Small intestine (tissue), 7 donors: ENCODE data around the gene C19orf25. TPM values are rescaled to one million over a fixed set of nuclear protein-coding genes. Genes with fewer than 3 reads are reported as not detected.
"Not testable (repeated sequence)": the region's sequence is repeated elsewhere in the genome, so short reads cannot be mapped to it uniquely, and the experiment has no call there.

ENCODE experiments used
- DNase-seq, 2 donors: peaks; one replicate each; pipeline versions ENCODE4 v3.0.0 to v3.0.0-alpha.2; 2013
- FAIRE-seq: peaks from 2 replicates; lab custom pipeline; 2012; peaks lifted over from hg19 to GRCh38; lab: Jason Lieb, UNC
- H3K27ac ChIP-seq, 3 donors: one replicate each; pipeline ENCODE4 v1.5.1; 2013; ENCODE audit warnings: low read length in 2 of 3, mild to moderate bottlenecking in 2 of 3, control low read depth in 1 of 3, inconsistent platforms in 1 of 3, low read depth in 1 of 3, moderate library complexity in 1 of 3
- H3K27me3 ChIP-seq, 3 donors: one replicate each; pipeline ENCODE4 v1.6.1; 2013; ENCODE audit warnings: low read length in 3 of 3, inconsistent platforms in 1 of 3; ENCODE audit not compliant: control insufficient read depth in 3 of 3, insufficient read depth in 3 of 3
- H3K36me3 ChIP-seq, 3 donors: one replicate each; pipeline ENCODE4 v1.6.1; 2013; ENCODE audit warnings: low read length in 3 of 3, inconsistent platforms in 1 of 3, low read depth in 1 of 3, mild to moderate bottlenecking in 1 of 3, moderate library complexity in 1 of 3; ENCODE audit not compliant: control insufficient read depth in 3 of 3, insufficient read depth in 2 of 3
- H3K4me1 ChIP-seq, 3 donors: one replicate each; pipeline ENCODE4 v1.6.1; 2013; ENCODE audit warnings: low read length in 2 of 3, inconsistent platforms in 1 of 3, low read depth in 1 of 3, mild to moderate bottlenecking in 1 of 3, moderate library complexity in 1 of 3; ENCODE audit not compliant: control insufficient read depth in 3 of 3, insufficient read depth in 2 of 3
- H3K4me3 ChIP-seq, 3 donors: one replicate each; pipeline ENCODE4 v1.5.1; 2013; ENCODE audit warnings: low read length in 3 of 3, control low read depth in 1 of 3, inconsistent platforms in 1 of 3, low read depth in 1 of 3, mild to moderate bottlenecking in 1 of 3, moderate library complexity in 1 of 3
- H3K9me3 ChIP-seq, 2 donors: one replicate each; pipeline ENCODE4 v1.6.1; 2013; ENCODE audit warnings: low read depth in 1 of 2, low read length in 1 of 2; ENCODE audit not compliant: control insufficient read depth in 2 of 2, insufficient read depth in 1 of 2
- WGBS, 3 donors: extraction: QIAGEN DNeasy Blood & Tissue Kit; methylation state at CpG; one replicate each; pipeline ENCODE4 v1.1.7; 2013; 5-methylcytosine and 5-hydroxymethylcytosine counted together
- polyA plus RNA-seq, 4 donors: library from polyadenylated mRNA; stranded (reverse) in 3 of 4; unstranded in 1 of 4; fragments of 200-250 nt in 3 of 4; fragments of 120-200 nt in 1 of 4; gene quantifications; one replicate each; pipeline versions ENCODE4 v1.2.1 to v1.2.3, GENCODE V29; 2013
- donor health status: healthy with polysubstance abuse.
- donor health status: control.
- donor health status: control.
- donor health status: Bipolar disorder and iron deficiency.
- donor health status: healthy.

C19orf25 gene
- polyA plus RNA-seq, 4 donors = 32.0 to 62.1 (median 52.8) TPM

DNA sequence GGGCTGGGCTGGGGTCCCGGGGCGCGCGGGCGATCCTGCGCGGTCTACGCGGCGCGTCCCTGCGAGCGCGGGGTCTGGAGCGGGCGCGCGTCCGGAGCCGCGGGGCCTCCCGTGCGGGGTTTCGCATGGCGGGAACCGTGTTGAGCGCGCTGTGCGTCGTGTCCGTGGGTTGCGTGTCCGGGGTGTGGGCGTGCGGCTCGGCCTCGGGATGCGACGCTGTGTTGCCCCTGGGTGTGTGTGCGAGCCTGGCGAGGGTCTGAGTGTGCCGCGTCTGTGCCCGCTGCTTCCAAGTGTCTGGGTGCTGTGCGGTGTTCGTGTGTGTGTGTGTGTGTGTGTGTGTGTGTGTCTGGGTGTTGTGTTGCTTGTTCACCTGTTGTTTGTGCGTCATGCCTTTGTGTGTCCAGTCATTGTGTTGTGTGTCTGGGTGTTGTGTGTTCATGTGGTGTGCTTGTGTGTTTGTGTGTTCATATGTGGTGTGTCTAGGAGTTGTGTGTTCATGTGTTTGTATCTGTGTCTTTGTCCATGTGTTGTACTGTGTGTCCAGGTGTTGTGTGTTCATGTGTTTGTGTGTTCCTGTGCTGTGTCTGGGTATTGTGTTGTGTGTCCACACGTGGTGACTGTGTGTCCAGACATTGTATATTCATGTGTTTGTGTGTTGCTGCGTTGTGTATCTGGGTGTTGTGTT, 45.4 kb upstream of the C19orf25 start:
- FAIRE-seq = no peak

DNA sequence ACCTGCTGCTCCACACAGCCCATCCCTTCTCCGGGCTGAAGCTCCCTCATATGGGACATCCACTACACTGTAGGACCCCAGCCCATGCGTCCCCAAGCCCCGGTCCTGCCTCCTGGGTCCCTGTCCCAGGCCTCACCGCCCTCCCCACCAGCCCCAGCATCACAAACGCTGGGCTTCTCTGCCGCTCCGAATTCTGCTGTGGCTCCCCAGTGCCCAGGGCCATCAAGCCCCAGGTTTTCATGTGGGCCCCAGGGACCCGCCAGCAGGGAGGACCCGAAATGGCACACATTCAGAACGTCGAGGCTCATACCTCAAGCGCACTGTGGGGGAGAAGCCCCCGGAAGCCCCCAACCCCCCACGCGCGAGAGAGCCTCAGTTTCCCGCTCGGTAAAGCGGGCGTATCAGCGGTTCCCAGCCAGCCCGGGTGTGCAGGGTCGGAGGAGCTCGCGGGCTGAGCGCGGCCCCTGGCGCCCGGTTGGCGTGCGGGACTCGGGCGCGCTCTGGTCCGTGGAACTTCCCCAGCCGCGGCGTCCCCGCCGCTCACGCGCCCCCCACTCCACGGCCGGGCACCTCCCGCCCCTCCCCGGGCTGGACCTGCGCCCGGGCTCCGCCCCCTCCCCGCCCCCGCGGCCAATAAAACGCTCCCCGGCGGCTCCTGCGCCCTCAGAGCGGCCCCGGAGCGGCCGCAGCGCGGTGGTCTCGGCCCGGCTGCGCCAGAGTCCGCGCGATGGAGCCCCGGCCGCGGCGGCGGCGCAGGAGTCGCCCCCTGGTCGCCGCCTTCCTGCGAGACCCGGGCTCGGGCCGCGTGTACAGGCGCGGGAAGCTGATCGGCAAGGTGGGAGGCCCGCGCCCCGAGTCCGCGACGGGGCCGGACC, 44.6 kb upstream of the C19orf25 start, which contains the start of gene PLK5:
TSS of gene PLK5 (plus strand) at position 666 of the 875 bp plus-strand sequence. CDS start 2,920 bp downstream, outside the sequence.
- Histone ChIP-seq H3K4me1 (no peaks in the 10 kb centered on the region), H3K9me3 (no peaks in the 10 kb centered on the region), H3K27ac (no peak within 1 kb of the TSS), H3K36me3 (no peaks in the 10 kb centered on the region), H3K27me3 (peaks cover 28 to 48% (median 29%) of the 10 kb centered on the region in 3 donors), H3K4me3 (no peak within 1 kb of the TSS)
- 8 to 14% (median 12%) methylated on average over 53 to 92 of the region's 92 CpGs for WGBS, 3 donors
- DNase-seq (no peak), FAIRE-seq (no peak)

More for the DNA sequence above, 45.4 kb upstream of the C19orf25 start:
- Histone ChIP-seq H3K4me3 (no peak overlapping the region), H3K4me1 (no peaks in the 10 kb centered on the region), H3K9me3 (no peaks in the 10 kb centered on the region), H3K27ac (no peak overlapping the region), H3K27me3 (peaks cover 28 to 51% (median 29%) of the 10 kb centered on the region in 3 donors), H3K36me3 (no peaks in the 10 kb centered on the region)
- WGBS, 3 donors = 10 to 21% (median 13%) methylated on average over 30 to 49 of the region's 49 CpGs
- DNase-seq = no peak

DNA sequence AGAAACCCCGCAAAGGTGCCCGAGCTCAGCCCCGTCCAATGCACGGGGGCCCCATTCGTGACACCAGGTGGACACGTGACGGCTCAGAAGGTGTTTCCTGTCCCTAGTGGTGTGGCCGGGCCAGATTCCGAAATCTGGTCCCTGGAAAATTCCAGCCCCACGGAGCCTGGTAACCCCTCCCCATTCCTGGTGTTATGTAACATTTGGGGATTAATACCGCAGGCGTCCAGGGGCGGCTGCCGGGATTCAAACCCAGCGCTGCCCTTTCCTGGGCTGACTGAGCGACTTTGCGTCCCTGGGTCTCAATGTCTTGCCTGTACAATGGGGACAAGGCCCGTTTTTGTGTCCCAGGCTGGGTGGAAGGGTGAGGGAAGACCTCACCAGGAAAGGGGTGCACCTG, 43.8 kb upstream of the C19orf25 start:
- Histone ChIP-seq H3K36me3 (no peaks in the 10 kb centered on the region), H3K4me1 (no peaks in the 10 kb centered on the region), H3K27ac (no peak overlapping the region), H3K4me3 (no peak overlapping the region), H3K27me3 (peaks cover 28 to 48% (median 29%) of the 10 kb centered on the region in 3 donors), H3K9me3 (no peaks in the 10 kb centered on the region)
- FAIRE-seq (no peak), DNase-seq (no peak)
- 60 to 72% (median 63%) methylated on average over 18 of the region's 18 CpGs for WGBS, 3 donors

DNA sequence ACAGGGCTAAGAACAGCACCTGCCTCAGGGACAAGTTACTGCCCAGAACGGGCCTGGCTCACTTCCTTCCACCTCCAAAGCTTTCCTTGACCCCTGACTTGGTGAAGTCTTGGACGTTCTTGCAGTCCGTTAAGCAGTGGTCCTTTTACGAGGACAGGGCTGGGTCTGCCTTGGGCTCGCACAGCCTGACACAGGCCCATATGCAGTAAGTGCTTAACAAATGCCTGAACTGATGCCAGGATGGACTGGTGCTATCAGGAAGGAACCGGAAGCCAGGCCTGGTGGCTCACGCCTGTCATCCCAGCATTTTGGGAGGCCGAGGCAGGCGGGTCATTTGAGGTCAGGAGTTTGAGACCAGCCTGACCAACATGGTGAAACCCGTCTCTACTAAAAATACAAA, 43.0 kb upstream of the C19orf25 start:
- no peak for DNase-seq
- no peaks in the 10 kb centered on the region for H3K4me1 ChIP-seq
- H3K27me3 ChIP-seq = peaks cover 28 to 51% (median 29%) of the 10 kb centered on the region in 3 donors
- H3K4me3 ChIP-seq = no peak overlapping the region
- no peak for FAIRE-seq
- 57 to 66% (median 63%) methylated on average over 10 of the region's 10 CpGs for WGBS, 3 donors
- no peaks in the 10 kb centered on the region for H3K9me3 ChIP-seq
- H3K27ac ChIP-seq = no peak overlapping the region
- no peaks in the 10 kb centered on the region for H3K36me3 ChIP-seq

DNA sequence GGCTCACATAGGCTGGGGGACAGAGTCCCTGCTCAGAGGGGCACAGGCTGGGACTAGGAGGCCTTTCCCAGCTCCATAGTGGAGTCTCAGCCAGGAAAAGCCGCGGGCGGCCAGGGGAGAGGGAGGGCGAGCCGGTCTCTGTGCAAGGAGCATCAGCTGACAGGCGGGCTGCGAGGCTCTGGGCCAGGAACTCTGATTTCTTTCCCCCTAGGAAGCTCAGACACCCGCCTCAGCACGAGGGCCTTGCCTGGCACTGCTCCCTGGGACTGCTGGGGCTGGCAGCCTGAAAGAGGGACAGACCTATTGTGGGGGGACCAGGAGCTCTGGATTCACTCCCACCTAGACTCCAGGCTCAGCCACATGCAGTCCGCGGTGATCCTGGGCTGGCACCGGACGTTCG, 42.6 kb upstream of the C19orf25 start:
- no peak for DNase-seq
- WGBS, 3 donors = 64 to 81% (median 65%) methylated on average over 12 to 14 of the region's 14 CpGs
- H3K9me3 ChIP-seq = no peaks in the 10 kb centered on the region
- no peak overlapping the region for H3K4me3 ChIP-seq
- H3K27me3 ChIP-seq = peaks cover 25 to 52% (median 28%) of the 10 kb centered on the region in 3 donors
- no peaks in the 10 kb centered on the region for H3K4me1 ChIP-seq
- H3K27ac ChIP-seq = no peak overlapping the region
- no peaks in the 10 kb centered on the region for H3K36me3 ChIP-seq
- FAIRE-seq = no peak

DNA sequence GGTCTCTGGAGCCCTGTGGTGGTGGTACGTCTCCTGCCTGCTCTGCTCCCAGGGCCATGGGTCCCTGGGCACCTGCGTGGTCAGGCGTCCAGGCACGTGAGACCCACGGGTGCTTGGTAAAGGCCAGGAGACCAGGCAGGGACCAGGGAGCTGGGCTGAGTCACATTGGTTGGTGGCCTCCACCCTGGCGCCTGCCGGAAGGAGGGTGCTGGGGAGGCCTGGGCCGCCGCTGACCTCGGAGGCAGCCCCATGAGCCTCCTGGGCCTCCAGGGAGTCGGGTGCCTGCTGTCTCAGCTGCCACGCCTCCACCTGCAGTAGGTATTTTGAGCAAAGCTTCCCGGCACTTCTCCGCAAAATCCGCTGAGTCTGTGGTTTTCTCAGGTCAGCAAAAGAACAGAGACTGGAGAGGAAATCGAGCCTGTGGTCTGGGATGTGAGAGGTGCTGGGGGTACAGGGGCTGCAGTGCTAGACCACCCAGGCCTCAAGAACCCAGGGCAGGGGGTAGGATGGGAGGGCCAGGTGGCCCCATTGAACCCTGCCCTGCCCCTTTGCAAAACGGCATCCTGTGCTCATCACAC, 41.3 kb upstream of the C19orf25 start:
- no peak for DNase-seq
- Histone ChIP-seq H3K27me3 (peaks cover 13 to 47% (median 19%) of the 10 kb centered on the region in 3 donors), H3K36me3 (no peaks in the 10 kb centered on the region), H3K4me1 (no peaks in the 10 kb centered on the region), H3K4me3 (no peak overlapping the region), H3K27ac (no peak overlapping the region), H3K9me3 (peaks cover 0 to 4% of the 10 kb centered on the region in 2 donors)
- FAIRE-seq = no peak
- WGBS, 3 donors = 58 to 75% (median 67%) methylated on average over 17 of the region's 17 CpGs

DNA sequence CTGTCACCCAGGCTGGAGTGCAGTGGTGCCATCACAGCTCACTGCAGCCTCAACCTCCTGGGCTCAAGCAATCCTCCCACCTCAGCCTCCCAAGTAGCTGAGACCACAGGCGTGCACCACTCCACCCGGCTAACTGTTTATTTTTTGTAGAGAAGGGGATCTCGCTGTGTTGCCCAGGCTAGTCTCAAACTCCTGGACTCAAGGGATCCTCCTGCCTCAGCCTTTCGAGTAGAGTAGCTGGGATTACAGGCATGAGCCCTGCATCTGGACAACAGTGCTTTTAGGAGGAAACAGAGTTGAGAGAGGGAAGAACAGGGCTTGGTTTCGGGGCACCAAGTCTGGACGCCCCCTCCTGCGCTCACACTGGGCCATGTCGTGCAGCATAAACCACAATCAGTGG, 40.8 kb upstream of the C19orf25 start:
- not testable (repeated sequence) for H3K4me1 ChIP-seq, H3K9me3 ChIP-seq, H3K4me3 ChIP-seq, FAIRE-seq, H3K36me3 ChIP-seq, H3K27ac ChIP-seq, DNase-seq
- WGBS, 3 donors = 79 to 85% (median 82%) methylated on average over 8 of the region's 8 CpGs
- peaks cover 8 to 47% (median 14%) of the 10 kb centered on the region in 3 donors for H3K27me3 ChIP-seq

DNA sequence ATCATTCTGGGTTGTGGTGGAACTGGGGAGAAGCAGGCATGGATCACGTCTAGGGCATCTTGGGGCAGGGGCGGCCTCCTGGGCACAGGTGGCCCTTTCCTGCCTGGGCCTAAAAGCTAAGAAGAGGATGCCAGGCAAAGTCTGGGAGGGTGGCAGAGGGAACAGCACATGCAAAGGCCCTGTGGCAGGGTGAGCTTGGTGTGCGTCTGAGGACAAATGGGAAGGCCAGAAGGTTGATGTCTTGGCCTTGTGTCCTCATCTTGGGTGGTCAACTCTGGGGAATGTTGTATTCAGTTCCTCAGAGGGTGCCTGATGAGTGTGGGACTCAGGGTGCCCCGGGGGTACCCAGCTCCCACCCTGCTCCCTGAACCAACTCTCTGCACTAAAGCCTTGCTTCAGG, 39.5 kb upstream of the C19orf25 start:
- Histone ChIP-seq H3K27me3 (peaks cover 5 to 46% (median 6%) of the 10 kb centered on the region in 3 donors), H3K4me1 (peaks cover 0 to 3% (median 0%) of the 10 kb centered on the region in 3 donors), H3K27ac (no peak overlapping the region), H3K36me3 (no peaks in the 10 kb centered on the region), H3K4me3 (no peak overlapping the region), H3K9me3 (peaks cover 0 to 4% of the 10 kb centered on the region in 2 donors)
- 80 to 85% (median 82%) methylated on average over 4 of the region's 4 CpGs for WGBS, 3 donors
- FAIRE-seq (no peak), DNase-seq (no peak)
